ENCODE data around the gene SPAG17. TPM values are rescaled to one million over a fixed set of nuclear protein-coding genes. Genes with fewer than 3 reads are reported as not detected.

The SPAG17 gene
- total RNA-seq, 1 experiment from 2014 or later = not detected

- no peak for DNase-seq
- H3K9me3 ChIP-seq = peaks cover 4% of the 10 kb centered on the region
- no peaks in the 10 kb centered on the region for H3K36me3 ChIP-seq
- H3K4me3 ChIP-seq = no peak overlapping the region
- no peaks in the 10 kb centered on the region for H3K27me3 ChIP-seq
These were observed 3.4 kb upstream of the SPAG17 start for GRCh38 chr1:118188411-118188810.

GRCh38 chr1:118186026-118186425 lies 998 bp upstream of the SPAG17 start:
- Histone ChIP-seq H3K9me3 (peaks cover 2% of the 10 kb centered on the region; the same call in 1 of the 2 replicates), H3K36me3 (no peaks in the 10 kb centered on the region)
- no peak for DNase-seq

GRCh38 chr1:118184739-118185083 lies 317 bp downstream of the SPAG17 start:
- H3K27me3 ChIP-seq = no peaks in the 10 kb centered on the region
- no peak for DNase-seq
- H3K4me3 ChIP-seq = peak overlapping the region; percentile 34
- no peaks in the 10 kb centered on the region for H3K36me3 ChIP-seq
- H3K9me3 ChIP-seq = peaks cover 2% of the 10 kb centered on the region; the same call in 1 of the 2 replicates

More at GRCh38 chr1:118186026-118186425, 998 bp upstream of the SPAG17 start:
- H3K27me3 ChIP-seq = no peaks in the 10 kb centered on the region
- no peak overlapping the region for H3K4me3 ChIP-seq

GRCh38 chr1:118183586-118183985 lies 1.4 kb downstream of the SPAG17 start:
- no peak for DNase-seq
- peaks cover 2% of the 10 kb centered on the region; the same call in 1 of the 2 replicates for H3K9me3 ChIP-seq
- no peaks in the 10 kb centered on the region; the same call in 1 of the 2 replicates for H3K27me3 ChIP-seq
- H3K4me3 ChIP-seq = no peak overlapping the region
- no peaks in the 10 kb centered on the region for H3K36me3 ChIP-seq

- Histone ChIP-seq H3K4me3 (no peak overlapping the region), H3K27me3 (no peaks in the 10 kb centered on the region; the same call in 1 of the 2 replicates), H3K36me3 (no peaks in the 10 kb centered on the region), H3K9me3 (peaks cover 3% of the 10 kb centered on the region; the same call in 1 of the 2 replicates)
- no peak for DNase-seq
These were observed 7.0 kb downstream of the SPAG17 start for GRCh38 chr1:118177998-118178397.

GRCh38 chr1:118169016-118169415 lies 16.0 kb downstream of the SPAG17 start:
- DNase-seq = no peak
- Histone ChIP-seq H3K27me3 (no peaks in the 10 kb centered on the region), H3K9me3 (no peaks in the 10 kb centered on the region), H3K4me3 (no peak overlapping the region), H3K36me3 (no peaks in the 10 kb centered on the region)

- H3K36me3 ChIP-seq = no peaks in the 10 kb centered on the region
- no peak overlapping the region for H3K4me3 ChIP-seq
- no peak for DNase-seq
- H3K9me3 ChIP-seq = no peaks in the 10 kb centered on the region
- no peaks in the 10 kb centered on the region for H3K27me3 ChIP-seq
These were observed 24.2 kb downstream of the SPAG17 start for GRCh38 chr1:118160806-118161205.

- no peaks in the 10 kb centered on the region for H3K36me3 ChIP-seq
- H3K4me3 ChIP-seq = no peak overlapping the region
- no peaks in the 10 kb centered on the region for H3K27me3 ChIP-seq
- DNase-seq = no peak
- no peaks in the 10 kb centered on the region for H3K9me3 ChIP-seq
These were observed 25.5 kb downstream of the SPAG17 start for GRCh38 chr1:118159569-118159968.

- DNase-seq = peak; percentile 68
- no peaks in the 10 kb centered on the region for H3K36me3 ChIP-seq
- H3K4me3 ChIP-seq = no peak overlapping the region
- no peaks in the 10 kb centered on the region for H3K9me3 ChIP-seq
- H3K27me3 ChIP-seq = no peaks in the 10 kb centered on the region
These were observed 26.1 kb downstream of the SPAG17 start for GRCh38 chr1:118158924-118159323.

GRCh38 chr1:118157506-118157905 lies 27.5 kb downstream of the SPAG17 start:
- H3K4me3 ChIP-seq = no peak overlapping the region
- H3K27me3 ChIP-seq = no peaks in the 10 kb centered on the region
- H3K36me3 ChIP-seq = no peaks in the 10 kb centered on the region
- no peak for DNase-seq
- no peaks in the 10 kb centered on the region for H3K9me3 ChIP-seq

GRCh38 chr1:118155106-118155505 lies 29.9 kb downstream of the SPAG17 start:
- no peaks in the 10 kb centered on the region for H3K27me3 ChIP-seq
- DNase-seq = no peak
- no peak overlapping the region for H3K4me3 ChIP-seq
- H3K36me3 ChIP-seq = no peaks in the 10 kb centered on the region
- no peaks in the 10 kb centered on the region for H3K9me3 ChIP-seq

- no peaks in the 10 kb centered on the region for H3K36me3 ChIP-seq
- peak; percentile 13 for DNase-seq
These were observed 30.8 kb downstream of the SPAG17 start for GRCh38 chr1:118154220-118154619.

GRCh38 chr1:118151312-118151937 lies 33.6 kb downstream of the SPAG17 start:
- H3K4me3 ChIP-seq = no peak overlapping the region
- H3K9me3 ChIP-seq = peaks cover 4% of the 10 kb centered on the region; the same call in 1 of the 2 replicates
- H3K27me3 ChIP-seq = no peaks in the 10 kb centered on the region
- DNase-seq = peak; percentile 31
- no peaks in the 10 kb centered on the region for H3K36me3 ChIP-seq

More at GRCh38 chr1:118154220-118154619, 30.8 kb downstream of the SPAG17 start:
- Histone ChIP-seq H3K9me3 (no peaks in the 10 kb centered on the region), H3K4me3 (no peak overlapping the region), H3K27me3 (no peaks in the 10 kb centered on the region)

- Histone ChIP-seq H3K36me3 (no peaks in the 10 kb centered on the region), H3K27me3 (no peaks in the 10 kb centered on the region), H3K9me3 (peaks cover 4% of the 10 kb centered on the region; the same call in 1 of the 2 replicates), H3K4me3 (no peak overlapping the region)
- DNase-seq = no peak
These were observed 35.2 kb downstream of the SPAG17 start for GRCh38 chr1:118149799-118150198.

GRCh38 chr1:118148034-118148433 lies 37.0 kb downstream of the SPAG17 start:
- Histone ChIP-seq H3K27me3 (no peaks in the 10 kb centered on the region), H3K36me3 (no peaks in the 10 kb centered on the region), H3K4me3 (no peak overlapping the region), H3K9me3 (peaks cover 4% of the 10 kb centered on the region; the same call in 1 of the 2 replicates)
- no peak for DNase-seq

- no peak overlapping the region for H3K4me3 ChIP-seq
- no peaks in the 10 kb centered on the region for H3K27me3 ChIP-seq
- H3K9me3 ChIP-seq = peaks cover 4% of the 10 kb centered on the region; the same call in 1 of the 2 replicates
- H3K36me3 ChIP-seq = no peaks in the 10 kb centered on the region
- DNase-seq = peak; percentile 29
These were observed 37.5 kb downstream of the SPAG17 start for GRCh38 chr1:118147522-118147921.

- peaks cover 4% of the 10 kb centered on the region; the same call in 1 of the 2 replicates for H3K9me3 ChIP-seq
- DNase-seq = no peak
- no peaks in the 10 kb centered on the region for H3K27me3 ChIP-seq
- no peaks in the 10 kb centered on the region for H3K36me3 ChIP-seq
- no peak overlapping the region for H3K4me3 ChIP-seq
These were observed 39.3 kb downstream of the SPAG17 start for GRCh38 chr1:118145721-118146120.

- H3K36me3 ChIP-seq = no peaks in the 10 kb centered on the region
- peaks cover 4% of the 10 kb centered on the region; the same call in 1 of the 2 replicates for H3K9me3 ChIP-seq
- no peaks in the 10 kb centered on the region for H3K27me3 ChIP-seq
- DNase-seq = no peak
- no peak overlapping the region for H3K4me3 ChIP-seq
These were observed 40.3 kb downstream of the SPAG17 start for GRCh38 chr1:118144684-118145083.

Measured in MG63 (cell line).